Fibroblast of skin of scalp (primary cell): ENCODE measurements around the gene PLPPR2.
"Not testable (repeated sequence)": the region's sequence is repeated elsewhere in the genome, so short reads cannot be mapped to it uniquely, and the experiment has no call there.

Experiments used
- DNase-seq: peaks from one replicate; pipeline ENCODE4 v3.0.0-alpha.2; 2013

The PLPPR2 gene

GRCh38 chr19:11401808-11402543, 46.7 kb downstream of the PLPPR2 start:
- no peak for DNase-seq

GRCh38 chr19:11404588-11405222, 49.5 kb downstream of the PLPPR2 start:
- DNase-seq, result no peak

- no peak for DNase-seq
Measured at GRCh38 chr19:11405846-11406643, 50.8 kb downstream of the PLPPR2 start.

GRCh38 chr19:11406703-11407236, 51.5 kb downstream of the PLPPR2 start:
- not testable (repeated sequence) for DNase-seq

- DNase-seq, result no peak
Measured at GRCh38 chr19:11408591-11408990, 53.4 kb downstream of the PLPPR2 start.

GRCh38 chr19:11410682-11411081, 55.5 kb downstream of the PLPPR2 start:
- DNase-seq, result peak; percentile 22

- no peak for DNase-seq
Measured at GRCh38 chr19:11414544-11414943, 59.3 kb downstream of the PLPPR2 start.
